NCI-H82 treated with DMSO at 0.1 percent for 48 hours (cell line): ENCODE results near the gene ITGA2.

Source experiments
- DNase-seq: peaks from one replicate; lab custom pipeline; 2025; ENCODE audit not compliant: unreplicated experiment; lab: John Stamatoyannopoulos, UW

The ITGA2 gene

DNA sequence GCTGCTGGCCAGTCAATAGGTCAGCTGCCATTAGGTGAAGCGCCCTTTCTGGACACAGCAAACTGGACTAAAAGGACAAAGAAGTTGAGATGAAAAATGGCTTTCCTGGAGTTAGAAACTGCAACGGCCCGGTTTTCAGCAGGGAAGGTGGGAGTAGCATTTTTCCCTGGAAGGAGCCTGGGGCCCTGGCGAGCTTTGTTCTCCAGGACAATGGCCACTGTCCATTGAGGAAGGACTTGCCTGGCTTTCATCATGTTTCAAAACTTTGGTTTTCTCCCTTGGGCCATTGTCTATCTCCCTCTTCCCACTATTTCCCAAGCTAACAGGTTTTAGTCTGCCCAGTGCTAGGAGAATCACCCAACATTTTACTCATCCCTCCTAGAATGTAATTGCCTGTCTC, 64.2 kb downstream of the ITGA2 start:
- no peak for DNase-seq

- no peak for DNase-seq
Observed at GRCh38 chr5:53055365-53055764, 66.2 kb downstream of the ITGA2 start.

DNA sequence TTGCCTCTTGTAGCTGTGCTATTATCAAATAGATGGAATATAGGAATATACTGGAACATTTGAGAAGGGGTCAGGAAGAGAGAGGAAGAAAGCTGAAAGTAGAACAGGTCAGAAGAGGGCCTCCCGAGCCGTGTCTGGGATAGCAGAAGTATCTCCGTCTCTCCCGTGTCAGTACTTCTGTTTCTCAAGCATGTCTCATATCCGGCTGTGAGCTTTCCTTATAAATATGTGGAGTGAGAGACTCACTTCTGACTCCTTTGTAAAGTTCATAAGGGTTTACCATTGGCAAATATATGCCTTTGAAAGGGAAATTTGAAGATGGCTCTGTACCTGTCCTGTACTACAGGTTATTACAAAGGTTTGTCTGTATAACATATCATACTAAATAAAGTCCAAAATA, 70.1 kb downstream of the ITGA2 start:
- DNase-seq: no peak

- no peak for DNase-seq
Observed at GRCh38 chr5:53063176-53063575, 74.0 kb downstream of the ITGA2 start.

DNA sequence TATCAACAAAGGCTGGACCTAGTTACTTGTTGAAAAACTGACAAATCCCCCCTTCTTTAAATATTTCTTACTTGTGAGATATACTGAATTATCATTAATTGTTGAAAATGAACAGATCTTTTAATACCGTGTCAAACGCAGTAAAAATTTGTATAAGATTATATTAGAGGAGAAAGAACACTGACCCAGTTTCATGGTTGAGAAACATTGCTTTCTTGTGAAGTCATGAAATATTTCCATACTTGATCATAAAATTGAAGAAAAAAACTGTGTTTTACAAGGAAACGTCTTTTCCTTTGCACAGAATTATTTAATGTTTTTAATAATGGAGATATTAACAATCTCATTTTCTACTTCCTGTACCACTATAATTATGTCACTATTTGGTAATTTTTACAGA, 74.6 kb downstream of the ITGA2 start:
- no peak for DNase-seq

GRCh38 chr5:53066088-53066487, 76.9 kb downstream of the ITGA2 start:
- no peak for DNase-seq

GRCh38 chr5:53067641-53068040, 78.5 kb downstream of the ITGA2 start:
- DNase-seq: no peak

- DNase-seq: no peak
Observed at GRCh38 chr5:53068291-53068836, 79.2 kb downstream of the ITGA2 start.

DNA sequence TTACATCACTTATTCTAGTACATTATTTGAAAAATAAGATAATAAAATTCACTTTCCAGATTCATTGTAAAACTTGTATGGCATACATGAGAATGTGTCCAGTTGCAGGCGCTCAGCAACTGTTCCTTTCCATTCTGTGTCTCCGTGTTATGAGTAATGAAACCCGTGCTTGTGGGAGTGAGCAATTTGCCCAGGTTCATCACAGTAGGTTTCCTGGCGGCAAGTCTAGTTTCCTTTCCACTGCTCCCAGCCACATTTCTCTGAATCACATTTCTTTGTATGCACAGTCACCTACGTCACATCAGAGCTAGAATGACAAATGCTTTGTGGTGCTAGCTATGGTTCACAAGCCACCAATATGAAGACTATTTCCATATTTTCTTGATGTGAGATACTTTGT, 80.5 kb downstream of the ITGA2 start:
- no peak for DNase-seq

- DNase-seq: no peak
Observed at GRCh38 chr5:53071298-53071697, 82.1 kb downstream of the ITGA2 start.

DNA sequence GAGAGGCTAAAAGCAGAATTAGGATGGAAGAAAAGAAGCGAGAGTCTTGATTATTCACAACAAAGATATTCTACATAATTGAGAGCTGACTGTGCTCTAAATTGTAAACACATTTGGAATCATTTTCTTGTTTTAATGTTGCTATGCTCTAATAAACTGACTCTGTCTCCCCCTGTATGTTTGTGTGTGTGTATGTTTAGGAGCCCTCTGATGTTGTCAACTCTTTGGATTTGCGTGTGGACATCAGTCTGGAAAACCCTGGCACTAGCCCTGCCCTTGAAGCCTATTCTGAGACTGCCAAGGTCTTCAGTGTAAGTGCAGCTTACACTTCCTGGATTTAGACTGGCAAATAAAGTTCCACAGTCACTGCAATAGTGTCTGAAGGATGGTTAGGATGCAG, 82.6 kb downstream of the ITGA2 start:
- no peak for DNase-seq

DNA sequence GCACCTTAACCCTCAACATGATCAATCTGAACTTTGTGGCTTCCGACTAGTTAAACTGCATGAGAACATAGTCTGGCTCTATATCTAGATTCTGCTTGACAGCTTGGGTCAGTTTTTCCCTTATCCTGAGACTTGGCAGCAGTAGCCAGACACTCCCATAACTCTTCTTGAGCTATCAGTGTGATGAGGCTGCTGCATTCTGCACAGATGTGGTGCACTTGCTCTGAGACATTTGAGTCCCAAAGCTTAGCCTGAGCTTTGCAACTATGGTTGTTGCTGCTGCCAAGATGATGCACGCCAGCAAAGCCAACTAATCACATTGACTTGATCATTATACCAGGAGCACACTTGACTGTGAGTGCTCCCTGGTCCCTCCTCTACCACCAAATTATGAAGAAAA, 84.2 kb downstream of the ITGA2 start:
- DNase-seq: peak; percentile 58

DNA sequence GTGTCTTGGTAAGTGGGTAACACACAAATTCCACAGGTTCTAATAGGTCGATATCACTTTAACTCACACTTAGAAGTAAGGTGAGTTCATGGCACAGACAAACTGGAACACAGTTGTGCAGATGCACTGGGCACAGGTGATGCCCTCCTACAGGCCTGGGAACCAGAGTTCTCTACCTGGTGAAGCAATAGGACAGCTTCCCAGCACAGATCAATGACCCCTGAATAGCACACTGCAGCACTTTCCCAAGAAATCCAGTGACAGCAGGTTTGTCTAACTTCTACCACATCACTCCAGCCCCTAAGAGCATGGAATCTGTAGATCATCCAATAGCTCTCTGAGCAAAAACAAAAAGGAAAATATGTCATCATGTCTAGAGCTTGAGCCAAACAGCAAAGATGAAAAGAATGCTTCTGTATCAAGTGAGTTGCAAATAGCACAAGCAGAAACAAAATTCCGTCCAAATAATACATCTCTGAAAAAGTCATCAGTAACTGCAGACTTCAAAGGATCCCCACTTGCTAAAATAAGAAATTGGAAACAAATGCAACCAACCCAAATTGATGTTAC, 86.9 kb downstream of the ITGA2 start:
- DNase-seq: no peak

GRCh38 chr5:53080271-53080670, 91.1 kb downstream of the ITGA2 start:
- DNase-seq: no peak

DNA sequence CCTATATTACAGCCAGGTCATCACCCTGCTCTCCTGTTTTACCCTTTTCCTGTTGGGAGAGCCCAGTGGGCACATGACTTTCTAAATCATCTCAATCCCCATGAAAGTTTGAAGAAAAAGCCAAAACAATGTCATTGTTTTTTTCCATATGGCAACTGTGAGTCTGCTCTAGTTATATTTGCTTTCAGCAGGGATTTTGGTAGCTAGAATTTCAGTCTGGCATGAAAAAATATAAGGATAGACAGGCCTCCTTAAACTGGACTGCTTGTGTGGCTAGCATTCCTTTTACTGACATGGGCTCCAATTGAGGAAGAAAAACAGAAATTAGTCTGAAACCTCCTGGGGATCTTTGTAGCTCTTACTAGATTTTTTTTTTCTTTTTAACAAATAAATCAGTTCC, 94.8 kb downstream of the ITGA2 start:
- no peak for DNase-seq

DNA sequence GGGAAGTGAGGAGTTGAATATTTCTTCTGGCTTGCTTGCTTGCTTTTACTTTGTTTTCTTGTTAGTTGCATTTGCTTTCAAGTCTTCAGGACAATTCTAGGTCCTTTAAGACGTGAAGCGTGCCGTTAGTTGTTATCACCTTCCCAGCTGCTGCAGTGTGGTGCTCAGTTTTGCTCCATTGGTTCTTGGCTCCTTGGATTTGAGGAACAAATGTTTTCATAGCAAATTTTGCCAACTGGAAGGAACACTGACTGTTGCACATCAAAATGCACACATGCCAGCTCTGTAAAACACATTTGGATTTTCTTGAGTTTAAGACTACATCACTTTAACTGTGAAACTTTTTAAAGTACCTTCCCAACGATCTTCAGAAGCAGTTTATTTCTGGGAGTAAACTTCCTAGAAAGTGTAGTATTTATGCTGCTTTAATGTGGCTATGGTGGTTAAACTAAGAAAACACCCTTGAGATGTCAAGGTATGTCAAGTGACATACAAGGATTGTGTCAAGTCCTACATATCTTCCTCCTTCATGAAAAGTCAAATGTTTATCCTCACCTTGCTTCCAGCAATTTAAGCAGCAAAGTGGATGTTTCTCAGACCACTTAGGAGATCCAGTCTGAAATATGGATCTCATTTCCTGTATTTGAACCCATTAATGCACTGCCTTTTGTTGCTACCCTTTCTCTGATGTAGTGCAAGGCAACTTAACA, 95.5 kb downstream of the ITGA2 start:
- DNase-seq: no peak

- no peak for DNase-seq
Observed at GRCh38 chr5:53087171-53087570, 98.0 kb downstream of the ITGA2 start.

- no peak for DNase-seq
Observed at GRCh38 chr5:53087621-53088121, 98.5 kb downstream of the ITGA2 start.

- DNase-seq: no peak
Observed at GRCh38 chr5:53089481-53089991, 100.4 kb downstream of the ITGA2 start.

DNA sequence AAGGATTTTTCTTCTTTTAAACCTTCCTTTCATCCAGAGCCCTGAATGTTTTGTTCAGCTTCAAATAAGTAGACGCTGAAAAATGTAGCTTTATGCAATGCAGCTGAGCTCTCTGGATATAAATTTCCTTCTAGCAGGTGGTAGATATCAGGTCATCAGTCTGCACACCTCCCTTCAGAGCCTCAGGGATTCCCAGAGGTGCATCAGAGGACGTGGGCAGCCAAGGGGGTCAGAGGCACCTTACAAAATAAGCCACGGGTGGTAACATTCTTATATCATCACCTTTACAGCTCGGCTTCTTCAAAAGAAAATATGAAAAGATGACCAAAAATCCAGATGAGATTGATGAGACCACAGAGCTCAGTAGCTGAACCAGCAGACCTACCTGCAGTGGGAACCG, 101.1 kb downstream of the ITGA2 start:
- DNase-seq: no peak

DNA sequence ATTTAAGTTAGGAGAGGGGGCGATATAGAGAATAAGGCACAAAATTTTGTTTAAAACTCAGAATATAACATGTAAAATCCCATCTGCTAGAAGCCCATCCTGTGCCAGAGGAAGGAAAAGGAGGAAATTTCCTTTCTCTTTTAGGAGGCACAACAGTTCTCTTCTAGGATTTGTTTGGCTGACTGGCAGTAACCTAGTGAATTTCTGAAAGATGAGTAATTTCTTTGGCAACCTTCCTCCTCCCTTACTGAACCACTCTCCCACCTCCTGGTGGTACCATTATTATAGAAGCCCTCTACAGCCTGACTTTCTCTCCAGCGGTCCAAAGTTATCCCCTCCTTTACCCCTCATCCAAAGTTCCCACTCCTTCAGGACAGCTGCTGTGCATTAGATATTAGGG, 102.1 kb downstream of the ITGA2 start:
- no peak for DNase-seq

GRCh38 chr5:53092242-53092641, 103.1 kb downstream of the ITGA2 start:
- no peak for DNase-seq
